ENCODE measurements around the gene HOXA6.
A peak's percentile ranks its signal among the peaks of the same experiment; 100 is the strongest.

The HOXA6 gene

DNA sequence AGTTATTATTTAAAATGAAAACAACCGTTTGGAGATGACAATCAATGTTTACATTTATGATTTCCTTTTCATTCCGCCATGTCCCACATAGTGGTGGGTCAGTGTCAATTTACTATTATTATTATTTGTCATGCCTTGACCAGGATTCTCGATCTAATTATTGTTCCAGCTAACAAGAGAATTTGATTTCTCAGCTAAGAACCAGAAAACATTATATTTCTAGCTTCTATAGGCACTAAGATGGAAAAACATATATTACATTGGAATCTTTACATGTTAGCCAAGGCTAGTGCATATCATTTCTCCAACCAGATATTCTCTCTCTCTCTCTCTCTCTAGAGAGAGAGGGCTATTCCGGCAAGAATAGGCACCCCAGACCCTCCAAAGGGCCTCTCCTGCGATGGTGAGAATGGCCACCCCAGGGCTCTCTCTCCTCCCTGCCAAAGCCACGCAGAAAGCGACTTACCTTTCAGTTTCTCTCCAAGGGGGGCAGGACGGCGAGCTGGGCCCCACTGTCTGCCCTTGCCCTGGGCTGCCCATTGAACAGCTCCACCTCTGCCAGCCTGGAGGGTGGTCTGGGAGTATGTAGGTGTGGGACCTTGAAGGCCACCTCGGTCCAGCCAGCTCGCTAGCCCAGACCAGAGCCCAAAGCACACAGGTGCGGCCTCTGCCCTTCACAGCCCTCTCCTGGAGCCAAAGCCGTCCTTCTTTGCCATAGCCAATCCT, 2.4 kb upstream of the HOXA6 start:
- no peak for DNase-seq (ENCODE audit: low spot score)

GRCh38 chr7:27148756-27149641, 1.4 kb upstream of the HOXA6 start:
- peak; percentile 33 for DNase-seq (ENCODE audit: low spot score)

DNA sequence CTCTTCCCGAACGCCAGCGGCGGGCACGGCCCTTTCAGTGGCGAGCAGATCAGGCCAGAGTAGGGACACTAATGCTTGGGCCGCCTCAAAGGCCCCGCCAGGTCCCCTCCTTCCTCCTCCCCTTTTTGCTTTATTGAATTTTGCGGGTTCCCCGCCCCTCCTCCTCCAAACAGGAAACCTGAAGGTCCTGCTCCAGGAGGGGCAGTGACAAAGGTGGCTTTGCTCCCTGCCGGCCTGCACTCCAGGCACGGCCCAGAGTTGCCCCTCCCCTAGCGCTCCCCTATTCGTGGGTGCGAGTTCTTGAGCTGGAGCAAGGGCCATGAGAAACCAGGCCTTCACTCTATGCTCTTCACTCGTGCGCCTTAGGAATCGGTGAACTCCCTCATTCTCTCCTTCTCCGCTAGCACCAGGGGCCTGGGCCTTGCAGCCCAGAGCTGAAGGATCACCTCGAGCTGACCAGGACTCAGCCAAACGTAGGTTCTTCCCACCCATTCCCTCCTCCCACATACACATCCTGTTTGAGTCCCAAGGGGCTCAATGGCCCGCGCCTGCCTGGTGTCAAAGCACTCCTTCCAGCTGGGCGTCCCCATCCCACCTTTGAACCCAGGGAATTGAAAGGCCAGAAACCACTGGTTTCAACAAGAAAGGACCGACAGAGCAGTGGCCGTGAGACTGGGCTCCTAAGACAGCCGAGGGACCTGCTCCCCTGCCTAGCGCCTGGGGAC, 619 bp upstream of the HOXA6 start:
- peak; percentile 45 for DNase-seq (ENCODE audit: low spot score)

DNA sequence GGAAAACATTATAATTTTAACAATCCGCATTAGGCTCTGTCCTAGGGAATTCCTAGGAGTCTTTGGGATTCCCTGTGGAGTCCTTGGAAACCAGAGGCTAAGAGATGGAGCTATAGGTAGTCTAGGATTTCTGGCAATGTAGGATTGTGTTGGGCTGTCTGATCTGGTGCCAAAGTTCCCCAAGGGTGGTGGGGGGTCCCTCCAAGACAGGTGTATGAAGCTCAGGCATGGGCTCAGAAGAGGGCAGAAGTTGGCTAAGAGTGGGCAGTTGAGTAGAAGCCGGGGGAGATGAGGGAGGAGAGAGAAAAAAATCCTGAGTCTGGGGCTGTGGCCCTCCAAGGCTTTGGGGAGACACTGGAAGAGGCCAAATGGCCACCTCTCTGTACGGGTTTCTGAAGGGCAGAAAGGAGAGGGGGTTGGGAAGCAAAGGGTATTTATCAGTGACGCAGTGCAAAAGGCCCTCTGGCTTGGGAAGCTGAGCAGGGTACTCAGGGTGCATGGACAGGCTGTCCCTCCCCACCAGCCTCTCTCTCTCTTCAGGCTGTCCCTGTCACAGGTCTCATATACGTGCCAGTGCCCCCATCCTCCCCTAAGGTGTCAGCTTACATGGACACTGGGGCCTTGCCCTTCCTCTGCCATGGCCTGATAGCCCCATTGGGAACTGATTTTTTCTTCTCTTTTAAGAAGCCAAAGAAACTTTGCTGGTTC, 929 bp downstream of the HOXA6 start:
- no peak for DNase-seq (ENCODE audit: low spot score)

DNA sequence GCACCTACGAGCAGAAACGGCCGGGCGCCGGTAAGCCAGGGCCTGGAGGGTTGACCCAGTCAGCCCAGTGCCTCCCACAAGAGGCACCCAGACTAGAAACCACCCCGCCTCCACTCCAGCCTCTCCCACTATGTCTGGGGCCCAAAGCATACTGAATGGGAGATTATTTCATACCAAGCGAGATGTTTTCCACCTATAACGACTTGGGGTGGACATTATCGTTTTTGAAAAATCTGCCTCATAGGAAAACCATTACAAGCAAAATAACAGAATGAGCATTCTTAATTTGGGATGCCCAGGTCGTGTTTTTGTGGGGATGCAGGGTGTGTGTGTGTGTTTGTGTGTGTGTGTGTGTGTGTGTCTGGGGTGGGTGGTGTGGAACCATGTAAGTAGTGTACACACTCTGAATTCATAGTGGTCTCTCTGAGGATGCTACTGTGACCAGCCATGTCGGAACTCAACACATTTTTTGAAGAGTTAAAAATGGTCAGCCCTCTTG, 1.6 kb downstream of the HOXA6 start:
- DNase-seq (ENCODE audit: low spot score) = no peak

DNA sequence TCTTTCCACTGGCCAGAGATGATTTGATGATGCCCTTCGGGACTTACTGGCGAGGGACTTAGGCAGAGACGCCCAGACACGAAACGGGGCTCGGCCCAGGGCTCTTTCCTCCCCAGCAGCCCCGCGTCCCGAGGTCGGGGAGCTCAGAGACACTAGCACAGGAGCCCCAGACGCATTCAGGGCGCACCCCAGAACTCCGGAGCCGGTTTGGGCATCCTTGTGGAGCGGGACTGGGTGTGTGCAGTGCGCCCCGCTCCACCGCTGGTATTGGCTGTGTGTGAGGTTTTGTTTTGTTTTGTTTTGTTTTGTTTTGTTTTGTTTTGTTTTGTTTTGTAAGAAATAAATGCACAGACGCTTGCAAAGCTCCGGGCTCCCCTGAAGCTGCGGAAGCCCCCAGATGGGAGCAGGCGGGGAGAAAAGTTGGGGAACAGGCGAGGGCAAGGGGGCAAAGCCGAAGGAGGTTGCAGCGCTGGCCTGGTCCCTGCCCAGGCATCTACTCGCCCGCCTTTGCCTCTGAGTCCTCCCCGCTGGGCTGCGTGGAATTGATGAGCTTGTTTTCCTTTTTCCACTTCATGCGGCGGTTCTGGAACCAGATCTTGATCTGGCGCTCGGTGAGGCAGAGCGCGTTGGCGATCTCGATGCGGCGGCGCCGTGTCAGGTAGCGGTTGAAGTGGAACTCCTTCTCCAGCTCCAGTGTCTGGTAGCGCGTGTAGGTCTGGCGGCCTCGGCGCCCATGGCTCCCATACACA, 2.2 kb downstream of the HOXA6 start:
- DNase-seq (ENCODE audit: low spot score) = no peak

- no peak for DNase-seq (ENCODE audit: low spot score)
Observed at GRCh38 chr7:27144781-27145164, 2.8 kb downstream of the HOXA6 start.

GRCh38 chr7:27143950-27144780, 3.4 kb downstream of the HOXA6 start:
- no peak for DNase-seq (ENCODE audit: low spot score)

GRCh38 chr7:27143023-27143949, 4.3 kb downstream of the HOXA6 start, which contains the start of gene HOXA5:
Gene HOXA5 (minus strand): TSS chr7:27143681. CDS start chr7:27143607, 74 bp downstream.
- no peak for DNase-seq (ENCODE audit: low spot score)

DNA sequence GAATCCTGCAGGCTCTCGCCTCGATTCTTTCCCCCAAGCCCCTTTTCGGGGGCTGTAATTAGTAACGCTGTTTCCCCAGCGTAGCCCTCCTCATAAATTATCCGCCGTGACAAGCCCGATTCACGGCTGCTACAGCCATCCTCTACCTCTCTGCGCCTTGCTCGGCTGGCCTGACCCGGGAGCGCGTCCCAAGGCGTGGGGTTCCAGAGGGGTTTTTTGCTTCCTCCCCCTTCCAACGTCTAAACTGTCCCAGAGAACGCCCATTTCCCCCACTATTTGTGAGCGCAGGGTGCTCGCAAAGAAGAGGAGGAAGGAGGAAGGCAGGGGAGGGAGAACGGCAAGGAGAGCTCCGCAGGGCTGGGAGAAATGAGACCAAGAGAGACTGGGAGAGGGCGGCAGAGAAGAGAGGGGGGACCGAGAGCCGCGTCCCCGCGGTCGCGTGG, 5.0 kb downstream of the HOXA6 start:
- DNase-seq (ENCODE audit: low spot score) = no peak

DNA sequence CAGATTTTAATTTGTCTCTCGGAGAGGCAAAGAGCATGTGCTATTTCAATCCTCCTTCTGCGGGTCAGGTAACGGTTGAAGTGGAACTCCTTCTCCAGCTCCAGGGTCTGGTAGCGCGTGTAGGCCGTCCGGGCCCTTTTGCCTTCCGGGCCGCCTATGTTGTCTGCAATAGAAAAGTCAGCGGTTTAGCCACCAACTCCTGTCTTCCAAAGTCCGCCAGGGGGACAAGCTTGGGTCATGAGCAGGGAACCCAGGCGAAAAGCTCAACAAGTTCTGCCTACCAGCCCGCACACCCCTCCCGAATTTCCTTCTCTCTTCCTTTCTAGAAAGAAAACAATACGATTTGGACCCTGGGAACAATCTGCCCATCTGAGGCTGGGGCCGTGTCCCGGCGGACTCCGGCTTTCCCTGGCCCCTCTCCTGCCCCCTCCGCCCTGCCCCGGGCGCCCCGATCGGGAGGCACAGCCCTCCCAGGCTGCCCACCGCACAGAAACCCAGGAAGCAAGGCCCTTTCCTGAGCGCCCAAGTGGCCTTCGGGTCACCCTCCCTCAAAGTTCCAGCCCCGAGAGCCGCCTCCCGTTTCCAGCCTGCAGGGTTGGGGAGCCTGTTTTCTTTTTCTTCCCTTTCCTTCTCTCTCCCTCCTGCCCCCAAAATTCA, 5.5 kb downstream of the HOXA6 start:
- no peak for DNase-seq (ENCODE audit: low spot score)

DNA sequence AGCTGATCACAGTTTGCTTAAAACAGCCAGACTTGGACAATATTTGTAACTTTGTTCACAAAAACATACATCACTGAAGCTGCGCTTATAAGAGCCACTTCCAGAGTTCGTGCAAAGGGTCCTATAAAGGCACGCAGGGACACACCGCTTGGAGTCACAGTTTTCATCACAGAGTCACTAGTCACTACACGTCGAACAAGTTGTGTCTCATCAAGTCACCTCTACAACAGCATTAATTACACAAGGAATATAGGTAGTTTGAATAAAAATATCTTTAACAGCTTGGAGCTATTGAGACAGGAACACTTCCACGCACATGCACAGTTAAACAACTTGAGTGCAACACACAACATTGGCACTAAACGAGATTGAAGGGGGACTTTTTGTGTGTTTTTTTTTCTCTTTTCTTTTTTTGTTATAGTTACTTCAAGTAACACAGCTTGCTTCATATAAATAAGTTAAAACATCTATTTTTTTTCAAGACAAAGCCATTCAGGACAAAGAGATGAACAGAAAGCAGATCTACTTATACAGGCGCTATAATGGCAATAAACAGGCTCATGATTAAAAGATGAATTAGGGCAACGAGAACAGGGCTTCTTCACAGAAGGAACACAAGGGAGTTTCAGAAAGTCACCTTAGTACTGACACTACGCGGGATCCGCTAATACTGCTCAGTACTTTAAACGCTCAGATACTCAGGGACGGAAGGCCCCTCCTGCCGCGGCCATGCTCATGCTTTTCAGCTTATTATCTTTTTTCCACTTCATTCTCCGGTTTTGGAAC, 6.2 kb downstream of the HOXA6 start:
- no peak for DNase-seq (ENCODE audit: low spot score)

DNA sequence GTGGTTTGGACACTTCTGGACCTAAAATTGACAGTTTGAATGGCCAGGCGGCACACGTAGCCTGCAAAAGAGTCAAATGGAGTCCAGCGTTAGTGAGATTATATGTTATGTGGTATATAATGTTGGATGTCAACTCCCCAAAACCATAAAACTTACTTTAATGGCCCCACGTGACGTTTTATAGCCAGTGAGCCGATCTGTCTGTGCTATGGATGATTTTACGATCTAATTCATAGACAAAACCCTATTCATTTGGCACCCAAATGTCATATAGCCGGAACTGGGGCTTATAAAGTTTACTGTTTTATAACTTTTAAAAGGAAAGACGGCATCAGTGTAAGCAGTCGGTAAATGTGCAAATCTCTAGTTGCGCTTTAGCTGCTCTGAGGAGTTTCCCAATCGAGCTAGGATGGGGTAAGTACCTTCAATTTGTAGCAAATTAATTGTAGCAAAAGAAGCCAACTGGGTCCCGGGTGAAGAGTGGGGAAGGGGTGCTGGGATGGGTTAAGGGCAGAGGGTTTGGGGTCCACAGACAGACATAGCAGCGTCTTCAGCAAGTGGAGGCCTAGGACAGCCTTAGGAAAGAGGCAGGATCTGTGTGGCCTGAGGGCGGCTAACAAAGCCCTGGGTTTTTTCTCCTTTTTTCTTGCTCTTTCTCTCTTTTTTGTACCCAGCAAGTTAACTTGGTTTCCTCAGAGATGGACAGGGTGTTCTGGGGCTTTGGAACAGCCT, 7.3 kb downstream of the HOXA6 start:
- no peak for DNase-seq (ENCODE audit: low spot score)

DNA sequence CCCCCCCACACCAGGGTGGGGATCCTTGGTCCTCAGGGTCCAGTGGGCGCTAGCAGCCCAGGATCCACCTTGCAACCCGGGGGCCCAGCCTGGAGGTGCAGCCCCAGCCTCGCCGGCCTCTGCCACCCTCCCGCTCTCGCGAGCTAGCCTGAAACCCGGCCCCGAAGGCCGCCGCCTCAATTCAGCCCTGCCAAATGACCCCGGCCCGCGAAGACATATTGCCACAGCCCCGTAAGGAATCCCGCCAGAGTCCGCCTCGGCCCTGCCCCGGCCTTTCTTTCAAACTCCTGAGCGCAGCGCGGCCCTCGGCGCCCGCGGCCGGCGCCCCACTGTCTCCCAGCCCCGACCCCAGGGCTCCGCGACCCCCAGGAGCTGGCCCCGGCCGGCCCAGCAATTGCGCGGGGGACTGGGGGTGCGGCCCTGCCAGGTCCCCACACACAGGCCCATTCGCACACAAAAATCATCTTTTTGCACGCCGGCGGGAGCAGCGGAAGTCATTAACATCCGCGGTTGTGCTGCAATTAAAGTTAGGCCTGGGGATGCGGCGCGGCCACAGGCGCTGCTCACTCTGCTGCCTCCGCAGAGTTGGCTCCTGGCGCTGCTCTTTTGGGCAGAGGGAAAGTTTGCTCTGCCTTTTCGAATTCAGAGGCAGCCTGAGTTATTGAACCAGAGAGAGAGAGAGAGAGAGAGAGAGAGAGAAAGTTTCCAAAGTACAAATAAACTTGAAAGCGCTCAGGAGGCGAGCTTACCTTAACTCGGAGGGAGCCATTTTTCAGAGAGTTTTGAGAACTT, 8.0 kb downstream of the HOXA6 start:
- DNase-seq (ENCODE audit: low spot score) = no peak

- no peak for DNase-seq (ENCODE audit: low spot score)
Observed at GRCh38 chr7:27138985-27139333, 8.6 kb downstream of the HOXA6 start.

- no peak for DNase-seq (ENCODE audit: low spot score)
Observed at GRCh38 chr7:27138472-27138871, 9.1 kb downstream of the HOXA6 start.
